ENCODE measurements around the gene CTDSP1.

The CTDSP1 gene

DNA sequence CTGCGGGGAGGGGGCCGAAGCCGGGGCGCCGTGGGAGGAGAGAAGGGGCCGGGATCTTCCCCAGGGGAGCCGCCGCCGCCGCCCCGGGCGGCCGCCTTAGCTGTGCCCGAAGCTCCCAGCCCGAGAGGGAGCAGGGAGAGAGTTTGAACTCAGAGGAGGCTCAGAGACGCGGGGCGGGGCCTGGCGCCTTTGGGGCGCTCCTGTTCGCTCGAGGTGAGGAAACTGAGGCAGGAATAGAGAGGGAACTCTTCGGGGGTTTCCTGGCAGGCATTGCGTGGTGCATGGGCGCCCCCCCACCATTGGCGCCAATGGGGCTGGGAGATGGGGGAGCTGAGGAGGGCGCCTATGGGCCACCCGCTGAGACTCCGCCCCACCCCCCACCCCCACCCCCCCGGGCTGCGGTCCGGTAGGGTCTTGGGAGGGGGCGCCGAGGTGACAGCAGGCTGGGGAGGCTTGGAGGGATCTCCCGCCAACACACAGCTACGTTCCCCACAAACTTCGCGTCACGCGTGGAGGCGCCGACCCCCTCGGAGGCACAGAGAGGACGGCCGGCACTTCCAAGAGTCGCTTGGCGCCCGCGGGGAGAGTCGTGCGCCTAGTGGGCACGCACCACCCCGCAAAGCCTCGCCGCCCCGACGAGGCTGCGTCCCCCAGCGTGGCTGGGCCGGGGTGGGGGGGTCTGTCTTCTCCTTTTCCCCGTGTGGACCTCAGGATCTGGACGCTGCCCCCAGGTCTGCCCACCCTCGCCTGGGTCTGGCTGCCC is 680 bp downstream of the CTDSP1 start:
- DNase-seq (ENCODE audit: low spot score), result peak; percentile 54

DNA sequence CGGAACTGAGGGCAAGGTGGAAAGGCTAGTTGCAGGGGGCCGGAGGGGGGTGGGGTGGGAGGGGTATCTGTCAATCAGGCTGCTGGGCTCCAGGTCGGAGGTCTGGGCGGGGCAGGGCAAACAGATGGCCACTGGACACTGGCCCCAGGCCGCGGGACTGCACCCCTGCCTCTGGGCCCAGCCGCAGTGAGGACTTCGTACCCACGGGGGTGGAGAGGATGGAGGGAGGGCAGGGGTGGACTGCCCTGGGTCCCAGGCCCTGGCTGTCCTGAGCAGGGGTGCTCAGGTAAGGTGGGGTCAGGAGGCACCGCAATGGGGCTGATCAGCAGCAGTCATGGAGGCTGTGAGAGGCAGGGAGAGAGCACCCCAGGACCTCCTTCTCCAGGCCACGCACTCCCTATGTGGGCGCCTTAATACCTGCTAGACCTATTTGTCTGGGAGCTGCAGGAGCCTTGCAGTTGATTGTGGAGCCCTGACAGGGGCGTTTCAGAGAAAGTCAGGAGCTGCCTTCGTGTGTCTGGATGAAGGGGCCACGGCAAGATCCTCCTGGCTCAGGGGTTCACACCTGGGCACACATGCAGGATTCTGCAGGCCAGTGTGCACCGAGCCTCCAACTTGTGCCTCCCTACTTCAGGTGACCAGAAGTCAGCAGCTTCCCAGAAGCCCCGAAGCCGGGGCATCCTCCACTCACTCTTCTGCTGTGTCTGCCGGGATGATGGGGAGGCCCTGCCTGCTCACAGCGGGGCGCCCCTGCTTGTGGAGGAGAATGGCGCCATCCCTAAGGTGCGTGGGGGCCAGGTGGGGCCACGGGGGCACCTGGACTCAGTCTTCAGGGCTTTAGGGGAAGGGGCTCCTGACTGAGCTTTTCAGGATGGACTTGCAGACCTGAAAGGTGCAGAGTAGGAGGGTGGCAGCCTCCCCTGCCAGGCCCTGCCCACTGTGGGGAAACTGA is 1.5 kb downstream of the CTDSP1 start:
- DNase-seq (ENCODE audit: low spot score), result peak; percentile 23

DNA sequence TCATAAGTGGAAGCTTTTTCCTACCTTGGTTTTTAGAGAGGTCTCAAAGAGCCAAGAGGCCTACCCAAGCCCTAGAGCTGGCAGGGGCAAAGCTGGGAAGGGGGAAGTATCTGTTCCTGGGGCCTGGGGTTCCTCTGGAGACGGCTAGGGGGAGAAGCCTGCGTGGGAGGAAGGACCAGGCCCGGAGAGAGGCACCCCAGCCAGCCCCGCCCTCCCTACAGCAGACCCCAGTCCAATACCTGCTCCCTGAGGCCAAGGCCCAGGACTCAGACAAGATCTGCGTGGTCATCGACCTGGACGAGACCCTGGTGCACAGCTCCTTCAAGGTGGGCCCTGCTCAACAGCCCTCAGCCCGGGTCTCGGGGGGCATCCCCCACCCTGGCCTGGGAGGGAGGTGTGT is 2.2 kb downstream of the CTDSP1 start:
- no peak for DNase-seq (ENCODE audit: low spot score)

DNA sequence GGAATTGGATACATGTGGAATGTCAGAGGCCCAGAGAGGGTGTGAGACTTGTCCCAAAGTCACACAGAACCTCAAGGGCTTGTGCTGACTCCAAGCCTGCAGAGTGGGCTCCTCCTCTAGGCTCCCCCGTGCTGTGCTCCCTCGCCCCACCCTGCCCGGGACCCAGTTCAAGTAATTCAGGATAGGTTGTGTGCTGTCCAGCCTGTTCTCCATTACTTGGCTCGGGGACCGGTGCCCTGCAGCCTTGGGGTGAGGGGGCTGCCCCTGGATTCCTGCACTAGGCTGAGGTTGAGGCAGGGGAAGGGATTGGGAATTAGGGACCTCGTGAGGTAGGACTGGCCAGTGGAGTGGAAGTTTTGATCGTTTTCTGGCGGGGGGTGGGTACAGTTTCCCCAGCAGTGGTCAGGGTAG is 2.8 kb downstream of the CTDSP1 start:
- no peak for DNase-seq (ENCODE audit: low spot score)

DNA sequence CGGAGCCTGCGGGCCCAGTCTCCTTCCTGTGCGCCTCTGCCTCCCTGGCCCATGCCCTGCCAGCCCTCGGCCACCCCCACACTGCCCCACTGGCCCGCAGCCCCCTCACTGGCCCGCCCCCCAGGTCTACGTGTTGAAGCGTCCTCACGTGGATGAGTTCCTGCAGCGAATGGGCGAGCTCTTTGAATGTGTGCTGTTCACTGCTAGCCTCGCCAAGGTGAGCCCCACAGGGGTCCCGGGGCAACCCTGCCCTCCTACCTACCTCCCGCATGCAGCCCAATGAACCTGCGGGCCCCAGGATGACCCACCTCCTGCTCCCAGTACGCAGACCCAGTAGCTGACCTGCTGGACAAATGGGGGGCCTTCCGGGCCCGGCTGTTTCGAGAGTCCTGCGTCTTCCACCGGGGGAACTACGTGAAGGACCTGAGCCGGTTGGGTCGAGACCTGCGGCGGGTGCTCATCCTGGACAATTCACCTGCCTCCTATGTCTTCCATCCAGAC is 3.3 kb downstream of the CTDSP1 start:
- no peak for DNase-seq (ENCODE audit: low spot score)

DNA sequence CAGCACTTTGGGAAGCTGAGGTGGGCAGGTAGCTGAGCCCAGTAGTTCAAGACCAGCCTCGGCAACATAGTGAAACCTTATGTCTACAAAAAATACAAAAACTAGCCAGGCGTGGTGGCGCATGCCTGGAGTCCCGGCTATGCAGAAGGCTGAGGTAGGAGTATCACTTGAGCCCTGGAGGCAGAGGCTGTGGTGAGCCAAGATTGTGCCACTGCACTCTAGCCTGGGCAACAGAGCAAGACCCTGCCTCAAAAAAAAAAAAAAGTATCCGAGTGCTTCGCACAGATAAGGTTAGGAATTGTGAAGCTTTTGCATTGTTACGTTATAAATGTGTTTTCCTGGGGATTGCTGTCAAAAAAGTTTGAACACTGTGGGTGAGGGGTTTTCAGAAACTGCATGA is 4.1 kb downstream of the CTDSP1 start:
- DNase-seq (ENCODE audit: low spot score), result no peak

DNA sequence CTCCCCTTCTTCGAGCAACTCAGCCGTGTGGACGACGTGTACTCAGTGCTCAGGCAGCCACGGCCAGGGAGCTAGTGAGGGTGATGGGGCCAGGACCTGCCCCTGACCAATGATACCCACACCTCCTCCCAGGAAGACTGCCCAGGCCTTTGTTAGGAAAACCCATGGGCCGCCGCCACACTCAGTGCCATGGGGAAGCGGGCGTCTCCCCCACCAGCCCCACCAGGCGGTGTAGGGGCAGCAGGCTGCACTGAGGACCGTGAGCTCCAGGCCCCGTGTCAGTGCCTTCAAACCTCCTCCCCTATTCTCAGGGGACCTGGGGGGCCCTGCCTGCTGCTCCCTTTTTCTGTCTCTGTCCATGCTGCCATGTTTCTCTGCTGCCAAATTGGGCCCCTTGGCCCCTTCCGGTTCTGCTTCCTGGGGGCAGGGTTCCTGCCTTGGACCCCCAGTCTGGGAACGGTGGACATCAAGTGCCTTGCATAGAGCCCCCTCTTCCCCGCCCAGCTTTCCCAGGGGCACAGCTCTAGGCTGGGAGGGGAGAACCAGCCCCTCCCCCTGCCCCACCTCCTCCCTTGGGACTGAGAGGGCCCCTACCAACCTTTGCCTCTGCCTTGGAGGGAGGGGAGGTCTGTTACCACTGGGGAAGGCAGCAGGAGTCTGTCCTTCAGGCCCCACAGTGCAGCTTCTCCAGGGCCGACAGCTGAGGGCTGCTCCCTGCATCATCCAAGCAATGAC is 4.8 kb downstream of the CTDSP1 start:
- DNase-seq (ENCODE audit: low spot score), result no peak

DNA sequence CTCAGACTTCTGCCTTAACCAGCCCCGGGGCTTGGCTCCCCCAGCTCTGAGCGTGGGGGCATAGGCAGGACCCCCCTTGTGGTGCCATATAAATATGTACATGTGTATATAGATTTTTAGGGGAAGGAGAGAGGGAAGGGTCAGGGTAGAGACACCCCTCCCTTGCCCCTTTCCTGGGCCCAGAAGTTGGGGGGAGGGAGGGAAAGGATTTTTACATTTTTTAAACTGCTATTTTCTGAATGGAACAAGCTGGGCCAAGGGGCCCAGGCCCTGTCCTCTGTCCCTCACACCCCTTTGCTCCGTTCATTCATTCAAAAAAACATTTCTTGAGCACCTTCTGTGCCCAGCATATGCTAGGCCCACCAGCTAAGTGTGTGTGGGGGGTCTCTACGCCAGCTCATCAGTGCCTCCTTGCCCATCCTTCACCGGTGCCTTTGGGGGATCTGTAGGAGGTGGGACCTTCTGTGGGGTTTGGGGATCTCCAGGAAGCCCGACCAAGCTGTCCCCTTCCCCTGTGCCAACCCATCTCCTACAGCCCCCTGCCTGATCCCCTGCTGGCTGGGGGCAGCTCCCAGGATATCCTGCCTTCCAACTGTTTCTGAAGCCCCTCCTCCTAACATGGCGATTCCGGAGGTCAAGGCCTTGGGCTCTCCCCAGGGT is 5.5 kb downstream of the CTDSP1 start:
- no peak for DNase-seq (ENCODE audit: low spot score)

DNA sequence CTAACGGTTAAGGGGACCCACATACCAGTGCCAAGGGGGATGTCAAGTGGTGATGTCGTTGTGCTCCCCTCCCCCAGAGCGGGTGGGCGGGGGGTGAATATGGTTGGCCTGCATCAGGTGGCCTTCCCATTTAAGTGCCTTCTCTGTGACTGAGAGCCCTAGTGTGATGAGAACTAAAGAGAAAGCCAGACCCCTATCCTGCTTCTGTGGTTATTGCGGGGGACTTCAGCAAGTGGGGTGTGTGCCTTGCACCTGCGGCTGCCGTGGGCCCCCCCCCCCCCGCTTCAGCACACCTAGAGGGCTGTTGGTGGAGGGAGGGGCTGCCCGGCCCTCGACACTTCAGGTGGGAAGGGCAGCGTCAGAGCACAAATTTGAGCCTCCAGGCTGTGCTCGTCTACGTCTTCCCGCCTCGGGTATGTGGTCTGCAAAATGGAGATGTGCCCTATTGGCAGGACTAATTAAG is 6.1 kb downstream of the CTDSP1 start:
- no peak for DNase-seq (ENCODE audit: low spot score)

DNA sequence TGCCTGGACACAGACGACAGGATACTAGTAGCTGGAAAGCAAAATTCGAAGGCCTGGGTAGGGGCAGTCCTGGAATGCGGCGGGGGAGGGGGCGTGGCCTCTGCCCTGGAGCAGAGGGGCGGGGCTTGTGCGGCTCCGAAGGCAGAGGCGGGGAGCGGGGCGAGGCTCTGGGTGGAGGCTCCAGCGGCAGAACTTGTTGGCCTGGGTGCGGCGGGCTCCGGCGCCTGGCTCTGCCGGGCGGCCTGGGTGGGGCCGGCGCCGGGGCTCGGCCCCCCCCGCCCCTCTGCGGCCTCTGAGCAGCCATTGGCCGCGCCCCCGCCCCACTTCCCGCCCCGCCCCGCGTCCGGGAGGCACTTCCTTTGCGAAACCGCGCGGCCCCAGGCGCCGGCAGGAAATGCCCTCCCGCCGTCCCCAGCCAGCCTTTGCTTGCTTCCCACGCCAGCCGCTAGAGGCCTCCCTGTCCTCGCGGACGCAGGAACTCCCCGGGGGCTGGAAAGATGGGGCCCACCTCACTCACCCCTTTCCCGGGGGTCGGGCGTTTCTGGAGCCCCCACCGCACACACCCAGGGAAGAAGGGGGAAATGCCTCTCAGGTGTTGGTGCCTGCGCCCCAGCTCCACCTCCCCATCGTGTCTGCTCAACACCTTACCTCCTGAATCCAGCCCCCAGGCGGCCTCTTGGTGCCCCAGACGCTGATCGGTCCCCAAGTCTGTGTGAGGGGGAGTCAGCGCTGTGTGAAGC is 6.7 kb downstream of the CTDSP1 start:
- peak; percentile 98 for DNase-seq (ENCODE audit: low spot score)

DNA sequence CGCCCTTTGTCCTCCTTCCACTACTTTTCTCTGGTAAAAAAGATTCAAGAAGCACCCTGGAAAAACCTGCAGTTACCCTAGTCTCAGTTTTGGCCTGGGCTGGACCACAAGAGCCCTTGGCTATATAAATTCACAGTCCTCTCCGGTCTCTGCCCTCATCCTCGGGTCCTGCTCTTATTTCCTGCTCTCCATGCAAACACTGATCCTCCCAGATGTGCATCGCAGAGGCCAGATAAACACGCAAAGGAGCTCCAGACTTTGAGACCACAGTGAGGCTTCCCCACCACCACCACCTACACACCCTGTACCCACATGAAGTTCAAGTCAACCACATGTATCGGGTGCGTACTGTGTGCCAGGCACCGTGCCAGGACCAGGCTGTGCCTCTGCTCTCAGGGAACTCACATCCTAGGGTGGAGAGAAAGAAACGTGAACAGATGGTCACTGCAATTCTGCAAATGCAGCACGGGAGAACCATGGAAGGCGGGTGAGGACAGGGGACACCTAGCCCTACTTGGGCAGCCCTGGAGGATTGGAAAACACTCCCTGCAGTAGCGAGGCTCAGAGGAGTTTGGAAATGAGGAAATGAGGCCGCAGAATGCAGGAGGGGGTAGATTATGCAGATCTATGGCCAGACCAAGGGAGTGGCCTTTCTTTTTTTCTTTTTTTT is 7.4 kb downstream of the CTDSP1 start:
- DNase-seq (ENCODE audit: low spot score), result peak; percentile 63

DNA sequence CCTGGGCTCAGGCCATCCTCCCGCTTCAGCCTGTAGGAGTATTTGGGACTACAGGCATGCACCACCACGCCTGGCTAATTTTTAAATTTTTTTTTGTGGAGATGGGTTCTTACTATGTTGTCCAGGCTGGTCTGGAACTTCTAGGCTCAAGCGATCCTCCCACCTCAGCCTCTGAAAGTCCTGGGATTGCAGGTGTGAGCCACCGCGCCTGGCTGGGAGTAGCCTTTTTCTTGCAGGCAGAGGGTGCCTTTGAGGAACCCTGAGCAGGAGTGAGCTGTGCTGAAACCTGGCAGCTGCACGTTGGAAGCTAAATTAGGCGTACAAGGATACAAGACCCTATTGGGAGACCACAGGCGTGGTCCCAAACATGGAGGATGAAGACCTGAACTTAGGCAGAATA is 8.0 kb downstream of the CTDSP1 start:
- no peak for DNase-seq (ENCODE audit: low spot score)

DNA sequence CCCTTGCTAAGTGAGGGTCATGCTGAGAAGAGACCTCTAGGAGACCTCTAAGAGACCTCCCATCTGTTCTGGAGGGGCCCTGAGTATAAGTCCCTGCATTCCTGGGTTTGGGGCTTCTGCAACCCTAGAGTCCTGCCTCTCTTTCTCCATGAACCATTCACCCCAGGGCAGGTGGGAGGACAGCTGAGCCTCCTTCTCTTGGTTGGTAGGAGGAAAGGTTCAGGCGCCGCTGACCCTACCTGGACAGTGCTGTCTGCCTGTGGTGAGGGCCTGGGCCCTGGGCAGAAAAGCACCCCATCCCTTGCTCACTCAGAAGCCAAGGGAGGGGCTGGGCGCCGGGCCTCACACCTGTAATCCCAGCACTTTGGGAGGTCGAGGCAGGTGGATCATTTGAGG is 18.7 kb downstream of the CTDSP1 start:
- DNase-seq (ENCODE audit: low spot score), result no peak

DNA sequence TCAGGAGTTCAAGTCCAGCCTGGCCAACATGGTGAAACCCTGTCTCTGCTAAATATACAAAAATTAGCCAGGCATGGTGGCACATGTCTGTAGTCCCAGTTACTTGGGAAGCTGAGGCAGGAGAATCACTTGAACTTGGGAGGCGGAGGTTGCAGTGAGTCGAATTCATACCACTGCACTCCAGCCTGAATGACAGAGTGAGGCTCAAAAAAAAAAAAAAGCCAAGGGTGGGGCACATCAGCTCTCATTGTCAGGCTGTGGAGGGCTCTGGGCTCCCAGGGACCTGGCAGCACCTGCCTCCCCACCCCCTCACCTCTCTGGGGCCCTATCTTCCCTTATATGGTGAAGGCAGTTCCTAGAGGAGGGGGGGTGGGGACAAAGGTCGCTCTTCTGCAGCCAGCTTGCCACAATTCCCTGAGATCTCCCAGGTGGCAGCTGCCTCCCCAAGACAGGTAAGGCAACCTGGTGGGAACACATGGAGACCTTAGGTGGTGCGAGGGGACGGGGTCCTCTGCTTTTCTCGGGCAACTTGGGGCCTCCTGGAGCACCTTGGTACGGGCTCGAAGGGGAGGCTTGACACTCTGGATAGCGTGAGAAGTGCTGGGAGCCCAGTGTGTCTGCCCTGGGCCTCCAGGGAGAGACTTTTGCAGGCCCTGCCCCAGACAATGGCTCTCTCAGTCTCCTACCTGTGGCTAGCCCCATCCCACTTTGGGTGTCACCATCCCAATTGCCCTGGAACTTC is 19.2 kb downstream of the CTDSP1 start, which contains the start of gene VIL1:
Gene VIL1, plus strand, starts transcription at position 407 of the 742 bp plus-strand sequence. CDS start 4,656 bp downstream, outside the sequence.
- DNase-seq (ENCODE audit: low spot score), result no peak

DNA sequence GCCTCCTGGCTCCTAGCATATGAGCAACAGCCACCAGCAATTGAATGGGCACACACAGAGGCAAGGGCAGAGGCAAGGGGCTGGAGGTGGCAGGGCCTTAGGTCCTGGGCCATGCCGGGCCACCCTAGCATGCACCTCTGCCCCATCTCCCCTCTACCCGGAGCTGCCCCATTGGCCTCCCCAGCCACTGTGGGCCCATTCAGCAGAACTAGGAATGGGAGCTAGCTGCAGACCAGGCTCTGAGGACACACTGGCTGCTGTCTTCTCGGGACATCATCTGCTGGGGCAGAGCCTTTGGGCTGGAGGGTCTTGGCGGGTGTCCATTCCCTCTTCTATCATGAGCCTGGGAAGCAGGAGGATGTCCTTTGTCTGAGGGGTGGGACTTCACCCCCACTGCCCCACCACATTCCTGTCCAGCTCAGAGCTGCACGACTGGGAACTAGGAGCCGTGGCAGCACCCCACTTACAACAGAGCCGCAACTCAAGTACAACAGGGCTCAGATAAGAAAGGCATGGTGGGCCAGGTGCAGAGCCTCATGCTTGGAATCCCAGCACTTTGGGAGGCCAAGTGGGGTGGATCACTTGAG is 20.1 kb downstream of the CTDSP1 start:
- DNase-seq (ENCODE audit: low spot score), result no peak

DNA sequence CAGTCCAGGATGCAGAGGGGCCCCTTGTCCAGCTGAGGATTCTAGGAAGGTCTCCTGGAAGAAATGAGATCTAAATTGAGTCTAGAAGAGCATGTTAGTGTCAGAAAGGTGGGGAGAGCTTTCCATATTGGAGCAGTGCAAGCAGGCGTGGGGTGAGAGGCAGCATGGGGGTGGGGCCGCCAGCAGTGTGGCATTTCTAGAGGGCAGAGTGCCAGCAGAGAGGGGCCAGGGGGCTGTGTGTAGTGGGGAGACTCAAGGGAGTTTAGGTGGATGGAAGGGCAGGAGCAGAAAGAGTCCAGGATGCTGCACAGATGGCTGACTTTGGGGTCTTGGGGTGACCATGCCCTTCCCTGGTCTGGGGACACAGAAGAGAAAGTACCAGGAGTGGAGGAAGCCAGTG is 21.4 kb downstream of the CTDSP1 start:
- DNase-seq (ENCODE audit: low spot score), result no peak

DNA sequence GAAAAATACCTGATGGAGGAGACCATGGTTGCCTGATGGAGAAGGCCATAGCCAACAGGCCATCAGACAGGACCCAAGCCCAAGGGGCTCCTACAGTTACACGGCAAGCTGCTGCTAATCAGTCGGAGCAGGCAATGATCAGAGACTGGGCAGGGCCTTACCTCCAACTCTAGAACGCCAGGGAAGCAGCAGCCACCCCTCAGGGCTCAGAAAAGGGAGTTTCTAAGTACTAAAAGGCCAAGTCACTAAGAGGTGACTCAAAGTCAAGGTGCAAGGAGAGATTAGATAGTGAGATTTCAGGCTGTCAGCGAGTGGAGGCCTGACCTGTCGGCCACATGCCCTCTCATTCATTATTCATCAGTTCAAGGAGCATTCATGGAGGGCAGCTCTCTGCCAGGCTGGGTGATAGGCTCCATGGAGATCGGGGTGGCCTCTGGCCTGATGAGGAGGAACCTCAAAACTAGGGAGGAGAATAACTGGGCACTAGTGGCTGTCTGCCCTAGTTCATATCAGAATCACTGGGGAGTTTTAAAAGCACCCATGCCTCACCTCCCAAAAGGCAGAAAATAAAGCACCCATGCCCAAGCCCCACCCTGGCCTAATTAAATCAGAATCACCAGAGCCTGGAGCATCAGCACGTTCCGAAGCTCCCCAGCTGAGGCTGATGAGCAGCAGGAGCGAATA is 22.9 kb downstream of the CTDSP1 start:
- DNase-seq (ENCODE audit: low spot score), result no peak

DNA sequence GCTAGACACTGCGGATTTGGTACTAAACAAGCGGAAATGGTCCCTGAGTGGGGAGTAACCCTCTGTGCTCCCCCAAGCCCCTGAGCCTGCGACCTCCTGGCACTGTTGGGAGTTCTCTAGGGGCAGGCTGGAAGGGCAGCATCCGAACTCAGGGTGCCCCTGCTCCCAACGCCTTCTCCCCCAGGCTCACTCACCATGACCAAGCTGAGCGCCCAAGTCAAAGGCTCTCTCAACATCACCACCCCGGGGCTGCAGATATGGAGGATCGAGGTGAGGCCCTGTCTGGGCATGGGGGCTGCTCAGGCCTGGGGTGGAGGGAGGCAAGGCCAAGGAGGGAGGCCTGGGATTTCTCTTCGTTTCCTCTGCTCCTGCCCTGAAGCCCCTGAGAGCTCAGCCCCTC is 23.9 kb downstream of the CTDSP1 start:
- DNase-seq (ENCODE audit: low spot score), result no peak

DNA sequence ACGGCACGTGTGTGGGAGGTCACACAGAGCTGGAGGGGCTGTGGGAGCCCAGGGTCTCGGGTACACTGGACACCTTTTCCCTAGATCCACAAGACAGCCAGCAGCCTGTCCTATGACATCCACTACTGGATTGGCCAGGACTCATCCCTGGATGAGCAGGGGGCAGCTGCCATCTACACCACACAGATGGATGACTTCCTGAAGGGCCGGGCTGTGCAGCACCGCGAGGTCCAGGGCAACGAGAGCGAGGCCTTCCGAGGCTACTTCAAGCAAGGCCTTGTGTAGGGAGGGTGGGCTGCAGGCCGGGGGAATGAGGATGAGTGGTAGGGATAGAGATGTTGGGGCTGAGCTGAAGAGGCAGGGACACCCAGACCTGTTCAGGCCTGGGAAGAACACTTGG is 25.9 kb downstream of the CTDSP1 start:
- no peak for DNase-seq (ENCODE audit: low spot score)

Measured in GM03348 (cell line).